Body of pancreas (tissue), 4 donors: Measurements from ENCODE around the gene TESPA1.

Experiments used
- POLR2A ChIP-seq, 3 donors: fragments of 450-650 bp; IDR thresholded peaks; one replicate each; pipeline ENCODE4 v1.6.1; 2016; ENCODE audit warnings: antibody characterized with exemption in 3 of 3, mild to moderate bottlenecking in 2 of 3
- TF ChIP-seq, protein P1 (sequence below), 7 experiments: fragments of 450-650 bp in 4 of 7; fragments of 200-600 bp in 3 of 7; sonication (generic) in 3 of 7; IDR thresholded peaks; one replicate each; pipeline ENCODE4 v1.5.1; 2016 to 2019; ENCODE audit warnings: antibody characterized with exemption in 7 of 7

DNA sequence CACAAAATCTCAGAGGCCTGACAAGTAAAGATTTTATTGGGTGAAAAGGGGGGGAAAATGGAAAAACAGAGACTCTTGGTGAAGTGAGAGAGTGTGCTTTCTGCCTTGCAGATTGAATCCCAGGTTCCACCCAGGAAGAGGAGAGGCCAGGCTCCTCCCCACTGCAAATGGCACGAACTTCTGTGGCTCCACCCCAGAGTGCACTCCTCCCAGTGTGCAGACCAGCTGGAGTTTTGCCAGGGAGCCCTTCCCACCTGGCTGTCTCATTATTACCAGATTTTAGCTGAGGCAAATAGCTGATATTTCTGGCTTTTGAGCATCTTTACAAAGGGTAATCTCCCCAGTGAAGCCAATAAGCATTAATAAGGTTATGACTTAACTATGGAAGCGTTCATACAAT, 51.9 kb downstream of the TESPA1 start:
- TF ChIP-seq, protein P1, sequence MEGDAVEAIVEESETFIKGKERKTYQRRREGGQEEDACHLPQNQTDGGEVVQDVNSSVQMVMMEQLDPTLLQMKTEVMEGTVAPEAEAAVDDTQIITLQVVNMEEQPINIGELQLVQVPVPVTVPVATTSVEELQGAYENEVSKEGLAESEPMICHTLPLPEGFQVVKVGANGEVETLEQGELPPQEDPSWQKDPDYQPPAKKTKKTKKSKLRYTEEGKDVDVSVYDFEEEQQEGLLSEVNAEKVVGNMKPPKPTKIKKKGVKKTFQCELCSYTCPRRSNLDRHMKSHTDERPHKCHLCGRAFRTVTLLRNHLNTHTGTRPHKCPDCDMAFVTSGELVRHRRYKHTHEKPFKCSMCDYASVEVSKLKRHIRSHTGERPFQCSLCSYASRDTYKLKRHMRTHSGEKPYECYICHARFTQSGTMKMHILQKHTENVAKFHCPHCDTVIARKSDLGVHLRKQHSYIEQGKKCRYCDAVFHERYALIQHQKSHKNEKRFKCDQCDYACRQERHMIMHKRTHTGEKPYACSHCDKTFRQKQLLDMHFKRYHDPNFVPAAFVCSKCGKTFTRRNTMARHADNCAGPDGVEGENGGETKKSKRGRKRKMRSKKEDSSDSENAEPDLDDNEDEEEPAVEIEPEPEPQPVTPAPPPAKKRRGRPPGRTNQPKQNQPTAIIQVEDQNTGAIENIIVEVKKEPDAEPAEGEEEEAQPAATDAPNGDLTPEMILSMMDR (IDR thresholded peaks at IDR 0.05): no peak
- TF ChIP-seq POLR2A (IDR thresholded peaks at IDR 0.05): no peak
